WTC11 (cell line): ENCODE data around the gene YBX2.
A peak's percentile ranks its signal among the peaks of the same experiment; 100 is the strongest.

ENCODE experiments used
- CTCF ChIP-seq: fragments of 200-600 bp; IDR thresholded peaks from 2 replicates; pipeline ENCODE4 v1.8.0; 2022; ENCODE audit warnings: antibody characterized with exemption
- FOXP4 ChIP-seq: sonication (generic); formaldehyde crosslinking; IDR thresholded peaks from 2 replicates; pipeline ENCODE4 v1.8.0; 2022; ENCODE audit warnings: mild to moderate bottlenecking, missing genetic modification reagents
- ZBTB21 ChIP-seq: sonication (generic); formaldehyde crosslinking; IDR thresholded peaks from 2 replicates; pipeline ENCODE4 v1.8.1; 2023; ENCODE audit warnings: mild to moderate bottlenecking, missing genetic modification reagents, borderline replicate concordance

- TF ChIP-seq ZBTB21 (CRISPR knock-in tag): no peak
- 0 out of 2 replicates have a peak, but pooled peaks have one; percentile 35 for TF ChIP-seq FOXP4 (CRISPR knock-in tag)
- no peak for TF ChIP-seq CTCF
Observed at GRCh38 chr17:7324438-7324779, 30.0 kb upstream of the YBX2 start.
